ENCODE data around the gene FBXW4. TPM values are rescaled to one million over a fixed set of nuclear protein-coding genes. Genes with fewer than 3 reads are reported as not detected.

Gene FBXW4
- total and polyA plus RNA-seq, 9 of the 15 experiments (the other 6 are each of a cell fraction or from before 2014, with no cell fraction given) = 1.0 to 10.6 (median 5.4) TPM

DNA sequence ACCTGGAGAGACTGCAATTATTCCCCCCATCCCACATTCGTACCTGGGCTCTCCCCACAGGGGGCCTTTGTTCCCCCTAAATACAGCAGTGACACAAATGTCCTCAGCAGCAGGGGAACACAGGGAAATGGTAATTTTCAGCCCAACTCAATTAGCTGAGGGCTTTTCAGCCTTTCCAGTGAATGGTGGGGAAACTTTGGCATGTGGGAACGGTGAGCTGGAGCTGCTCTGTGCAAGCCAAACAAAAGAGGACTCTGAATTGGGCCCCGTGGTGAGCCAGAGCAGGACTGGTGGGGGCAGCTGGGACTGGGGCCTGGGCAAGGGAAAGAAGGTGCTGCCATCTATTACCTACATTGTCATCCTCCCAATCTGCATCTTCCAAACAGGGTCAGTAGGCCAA lies 51.0 kb downstream of the FBXW4 start:
- POLR2A ChIA-PET = interaction anchor here (1.3 kb wide), 1 partner anchor 11 kb away, joined by 3 read pairs; no protein-coding TSS in a partner anchor

More for the DNA sequence above, 51.0 kb downstream of the FBXW4 start:
- Histone ChIP-seq H3K9ac (ENCODE audit: insufficient read depth in 1 of 2, low read depth in 2 of 2, low read length in 2 of 2) (no peak overlapping the region), H3K27ac (ENCODE audit: extremely low read depth, low read depth, low read length) (no peak overlapping the region), H3K27me3 (ENCODE audit: control insufficient read depth in 2 of 2, insufficient read depth in 2 of 2, low read length in 2 of 2) (no peaks in the 10 kb centered on the region), H3K4me3 (no peak overlapping the region), H3K4me1 (replicated peaks in 1 of 2; ENCODE audit: control insufficient read depth in 2 of 2, insufficient read depth in 2 of 2, low read length in 2 of 2) (no peaks in the 10 kb centered on the region; a peak in 1 of 5 replicates), H3K4me2 (ENCODE audit: insufficient read depth, low read length) (no peak overlapping the region), H4K20me1 (replicated peaks; ENCODE audit: control insufficient read depth, insufficient read depth, low read length) (no peaks in the 10 kb centered on the region), H3K79me2 (ENCODE audit: control insufficient read depth, insufficient read depth, low read length) (no peaks in the 10 kb centered on the region), H3K36me3 (ENCODE audit: control insufficient read depth, insufficient read depth, low read length) (no peaks in the 10 kb centered on the region), H3K9me1 (ENCODE audit: control insufficient read depth, insufficient read depth, low read length) (no peaks in the 10 kb centered on the region), H3K9me3 (replicated peaks; ENCODE audit: control insufficient read depth, insufficient read depth, low read depth, low read length) (no peaks in the 10 kb centered on the region), H2AFZ (ENCODE audit: low read depth, low read length) (no peak overlapping the region)
- in situ Hi-C loops (cut with MboI) (no loop called here), intact Hi-C loops (cut with micrococcal nuclease) (no loop called here)
- ATAC-seq = no peak
- BruUV-seq (replicated peaks) = no TSS peak
- CTCF ChIA-PET (ENCODE audit: low intra/inter-chr PET ratio) = no interaction called here
- WGBS (ENCODE audit: insufficient coverage, low coverage, missing lambda C conversion rate) = 12% methylated on average over 3 of the region's 3 CpGs
- DNase-seq (ENCODE audit: extremely low read depth in 1 of 4, low spot score in 3 of 4) = no peak
- TF ChIP-seq SRF (CRISPR knock-in tag; IDR thresholded peaks at IDR 0.05) (no peak), HMGN3 (IDR thresholded peaks at IDR 0.05; ENCODE audit: borderline replicate concordance, extremely low read depth, insufficient read length, low read depth, low read length) (no peak), NBN (IDR thresholded peaks at IDR 0.05; ENCODE audit: low read depth) (no peak), NFIX (CRISPR knock-in tag; IDR thresholded peaks at IDR 0.05; ENCODE audit: low read depth) (no peak), CBFA2T3 (IDR thresholded peaks at IDR 0.05) (no peak), DIDO1 (tag; IDR thresholded peaks at IDR 0.05; ENCODE audit: low read depth) (no peak), EWSR1 (IDR thresholded peaks at IDR 0.05; ENCODE audit: borderline replicate concordance, low read depth, partially characterized antibody) (no peak)
- TF ChIP-seq, protein P1, sequence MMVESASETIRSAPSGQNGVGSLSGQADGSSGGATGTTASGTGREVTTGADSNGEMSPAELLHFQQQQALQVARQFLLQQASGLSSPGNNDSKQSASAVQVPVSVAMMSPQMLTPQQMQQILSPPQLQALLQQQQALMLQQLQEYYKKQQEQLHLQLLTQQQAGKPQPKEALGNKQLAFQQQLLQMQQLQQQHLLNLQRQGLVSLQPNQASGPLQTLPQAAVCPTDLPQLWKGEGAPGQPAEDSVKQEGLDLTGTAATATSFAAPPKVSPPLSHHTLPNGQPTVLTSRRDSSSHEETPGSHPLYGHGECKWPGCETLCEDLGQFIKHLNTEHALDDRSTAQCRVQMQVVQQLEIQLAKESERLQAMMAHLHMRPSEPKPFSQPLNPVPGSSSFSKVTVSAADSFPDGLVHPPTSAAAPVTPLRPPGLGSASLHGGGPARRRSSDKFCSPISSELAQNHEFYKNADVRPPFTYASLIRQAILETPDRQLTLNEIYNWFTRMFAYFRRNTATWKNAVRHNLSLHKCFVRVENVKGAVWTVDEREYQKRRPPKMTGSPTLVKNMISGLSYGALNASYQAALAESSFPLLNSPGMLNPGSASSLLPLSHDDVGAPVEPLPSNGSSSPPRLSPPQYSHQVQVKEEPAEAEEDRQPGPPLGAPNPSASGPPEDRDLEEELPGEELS (CRISPR knock-in tag; IDR thresholded peaks at IDR 0.05; ENCODE audit: borderline replicate concordance) = no peak
- TF ChIP-seq, protein P2, sequence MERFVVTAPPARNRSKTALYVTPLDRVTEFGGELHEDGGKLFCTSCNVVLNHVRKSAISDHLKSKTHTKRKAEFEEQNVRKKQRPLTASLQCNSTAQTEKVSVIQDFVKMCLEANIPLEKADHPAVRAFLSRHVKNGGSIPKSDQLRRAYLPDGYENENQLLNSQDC (CRISPR knock-in tag; IDR thresholded peaks at IDR 0.05) = no peak
- TF ChIP-seq, protein P3, sequence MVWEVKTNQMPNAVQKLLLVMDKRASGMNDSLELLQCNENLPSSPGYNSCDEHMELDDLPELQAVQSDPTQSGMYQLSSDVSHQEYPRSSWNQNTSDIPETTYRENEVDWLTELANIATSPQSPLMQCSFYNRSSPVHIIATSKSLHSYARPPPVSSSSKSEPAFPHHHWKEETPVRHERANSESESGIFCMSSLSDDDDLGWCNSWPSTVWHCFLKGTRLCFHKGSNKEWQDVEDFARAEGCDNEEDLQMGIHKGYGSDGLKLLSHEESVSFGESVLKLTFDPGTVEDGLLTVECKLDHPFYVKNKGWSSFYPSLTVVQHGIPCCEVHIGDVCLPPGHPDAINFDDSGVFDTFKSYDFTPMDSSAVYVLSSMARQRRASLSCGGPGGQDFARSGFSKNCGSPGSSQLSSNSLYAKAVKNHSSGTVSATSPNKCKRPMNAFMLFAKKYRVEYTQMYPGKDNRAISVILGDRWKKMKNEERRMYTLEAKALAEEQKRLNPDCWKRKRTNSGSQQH (CRISPR knock-in tag; IDR thresholded peaks at IDR 0.05) = no peak
- TF ChIP-seq, protein P4, sequence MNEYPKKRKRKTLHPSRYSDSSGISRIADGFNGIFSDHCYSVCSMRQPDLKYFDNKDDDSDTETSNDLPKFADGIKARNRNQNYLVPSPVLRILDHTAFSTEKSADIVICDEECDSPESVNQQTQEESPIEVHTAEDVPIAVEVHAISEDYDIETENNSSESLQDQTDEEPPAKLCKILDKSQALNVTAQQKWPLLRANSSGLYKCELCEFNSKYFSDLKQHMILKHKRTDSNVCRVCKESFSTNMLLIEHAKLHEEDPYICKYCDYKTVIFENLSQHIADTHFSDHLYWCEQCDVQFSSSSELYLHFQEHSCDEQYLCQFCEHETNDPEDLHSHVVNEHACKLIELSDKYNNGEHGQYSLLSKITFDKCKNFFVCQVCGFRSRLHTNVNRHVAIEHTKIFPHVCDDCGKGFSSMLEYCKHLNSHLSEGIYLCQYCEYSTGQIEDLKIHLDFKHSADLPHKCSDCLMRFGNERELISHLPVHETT (CRISPR knock-in tag; conservative IDR thresholded peaks at IDR 0.05 in 1 of 2, IDR thresholded peaks at IDR 0.05 in 1 of 2) = no peak
- TF ChIP-seq, protein P5, sequence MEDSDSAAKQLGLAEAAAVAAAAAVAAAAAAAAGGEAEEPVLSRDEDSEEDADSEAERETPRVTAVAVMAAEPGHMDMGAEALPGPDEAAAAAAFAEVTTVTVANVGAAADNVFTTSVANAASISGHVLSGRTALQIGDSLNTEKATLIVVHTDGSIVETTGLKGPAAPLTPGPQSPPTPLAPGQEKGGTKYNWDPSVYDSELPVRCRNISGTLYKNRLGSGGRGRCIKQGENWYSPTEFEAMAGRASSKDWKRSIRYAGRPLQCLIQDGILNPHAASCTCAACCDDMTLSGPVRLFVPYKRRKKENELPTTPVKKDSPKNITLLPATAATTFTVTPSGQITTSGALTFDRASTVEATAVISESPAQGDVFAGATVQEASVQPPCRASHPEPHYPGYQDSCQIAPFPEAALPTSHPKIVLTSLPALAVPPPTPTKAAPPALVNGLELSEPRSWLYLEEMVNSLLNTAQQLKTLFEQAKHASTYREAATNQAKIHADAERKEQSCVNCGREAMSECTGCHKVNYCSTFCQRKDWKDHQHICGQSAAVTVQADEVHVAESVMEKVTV (CRISPR knock-in tag; IDR thresholded peaks at IDR 0.05) = no peak
- FAIRE-seq = no peak

All from K562 (cell line).